Prostate gland (tissue), 2 donors: ENCODE measurements around the gene PALLD.

Experiments used
- POLR2A ChIP-seq: fragments of 450-650 bp; IDR thresholded peaks from one replicate; pipeline ENCODE4 v1.6.1; 2016; ENCODE audit warnings: antibody characterized with exemption, mild to moderate bottlenecking
- TF ChIP-seq, protein P1 (sequence below), 4 experiments: fragments of 200-600 bp in 2 of 4; fragments of 450-650 bp in 2 of 4; sonication (generic) in 2 of 4; IDR thresholded peaks; 1 replicate in 3 of 4; 2 replicates in 1 of 4; pipeline ENCODE4 v1.5.1; 2016 to 2019; ENCODE audit warnings: antibody characterized with exemption in 4 of 4, mild to moderate bottlenecking in 2 of 4, moderate library complexity in 2 of 4

DNA sequence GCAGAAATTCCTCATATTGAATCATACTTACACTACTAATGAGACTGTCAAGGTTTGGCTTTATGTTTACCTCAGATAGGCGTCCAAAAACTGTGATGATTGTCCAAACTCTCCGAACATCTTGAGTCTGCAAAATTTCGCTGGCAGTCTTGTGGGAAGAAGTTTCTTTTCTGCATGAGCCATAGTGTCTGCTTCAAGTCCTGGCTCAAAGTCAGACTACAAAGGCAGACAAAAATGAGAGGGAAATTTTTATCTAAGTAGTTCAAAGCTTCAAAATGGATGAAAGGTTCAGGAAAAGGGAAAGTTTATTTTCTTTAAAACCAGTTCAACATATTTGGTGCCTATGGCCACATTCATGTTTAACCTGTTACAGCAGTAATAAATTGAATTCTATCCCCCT, 40.7 kb downstream of the PALLD start:
- TF ChIP-seq POLR2A: no peak
- TF ChIP-seq, protein P1, sequence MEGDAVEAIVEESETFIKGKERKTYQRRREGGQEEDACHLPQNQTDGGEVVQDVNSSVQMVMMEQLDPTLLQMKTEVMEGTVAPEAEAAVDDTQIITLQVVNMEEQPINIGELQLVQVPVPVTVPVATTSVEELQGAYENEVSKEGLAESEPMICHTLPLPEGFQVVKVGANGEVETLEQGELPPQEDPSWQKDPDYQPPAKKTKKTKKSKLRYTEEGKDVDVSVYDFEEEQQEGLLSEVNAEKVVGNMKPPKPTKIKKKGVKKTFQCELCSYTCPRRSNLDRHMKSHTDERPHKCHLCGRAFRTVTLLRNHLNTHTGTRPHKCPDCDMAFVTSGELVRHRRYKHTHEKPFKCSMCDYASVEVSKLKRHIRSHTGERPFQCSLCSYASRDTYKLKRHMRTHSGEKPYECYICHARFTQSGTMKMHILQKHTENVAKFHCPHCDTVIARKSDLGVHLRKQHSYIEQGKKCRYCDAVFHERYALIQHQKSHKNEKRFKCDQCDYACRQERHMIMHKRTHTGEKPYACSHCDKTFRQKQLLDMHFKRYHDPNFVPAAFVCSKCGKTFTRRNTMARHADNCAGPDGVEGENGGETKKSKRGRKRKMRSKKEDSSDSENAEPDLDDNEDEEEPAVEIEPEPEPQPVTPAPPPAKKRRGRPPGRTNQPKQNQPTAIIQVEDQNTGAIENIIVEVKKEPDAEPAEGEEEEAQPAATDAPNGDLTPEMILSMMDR (IDR thresholded peaks at IDR 0.05): no peak
